CD4-positive, alpha-beta T cell treated with Interleukin-21 for 1 hour (primary cell): Measurements from ENCODE around the gene MAPKAP1.
A peak's percentile ranks its signal among the peaks of the same experiment; 100 is the strongest.

Experiments used
- DNase-seq: peaks from one replicate; pipeline ENCODE4 v3.0.0-alpha.2; 2020

The MAPKAP1 gene

DNA sequence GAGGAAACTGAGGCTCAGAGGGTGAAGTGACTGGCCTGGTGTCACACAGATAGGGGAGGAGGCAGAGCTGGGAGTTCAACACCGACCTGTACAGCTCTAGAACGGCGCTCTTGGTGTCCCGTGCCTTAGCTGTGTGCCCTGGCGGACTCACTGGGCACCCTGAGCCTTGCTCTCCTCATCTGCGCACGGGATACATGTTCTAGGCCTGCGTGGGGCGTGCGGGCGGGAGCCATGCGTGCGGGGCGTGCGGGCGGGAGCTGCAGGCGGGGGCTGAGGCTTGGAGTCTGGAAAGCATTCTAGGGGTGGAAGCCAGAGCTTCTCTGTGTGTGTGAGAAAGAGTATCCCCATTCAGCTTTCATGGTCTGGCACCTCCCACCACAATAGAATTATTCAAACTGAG lies 280.1 kb downstream of the MAPKAP1 start:
- no peak for DNase-seq

DNA sequence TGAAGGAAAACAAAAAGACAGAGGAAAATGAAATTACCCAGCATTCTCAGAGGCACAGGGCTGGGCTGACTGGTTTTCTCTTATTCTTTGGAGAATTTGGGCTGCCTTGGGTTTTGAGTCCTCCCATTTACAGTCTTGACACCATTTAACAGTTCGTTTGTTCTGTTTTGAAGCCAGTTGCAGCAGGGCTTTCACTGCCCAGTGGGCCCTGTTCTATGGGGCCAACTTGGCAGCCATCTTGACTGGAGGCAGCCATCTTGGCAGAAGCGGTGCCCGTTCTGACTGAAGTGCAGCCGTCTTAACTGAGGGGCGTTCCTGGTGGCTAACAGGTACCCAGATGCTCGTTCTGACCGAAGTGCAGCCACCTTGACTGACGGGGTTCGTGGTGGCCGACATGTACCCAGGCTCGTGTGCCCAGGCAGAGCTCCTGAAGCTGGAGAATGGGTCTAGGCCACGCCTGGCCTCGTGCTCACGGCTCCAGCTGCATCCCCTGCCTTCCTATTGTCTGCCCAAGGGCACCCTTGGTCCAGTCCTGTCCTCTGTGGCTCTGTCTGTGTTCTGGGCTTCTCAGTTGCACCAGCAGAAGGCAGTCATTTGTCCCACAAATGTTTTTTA lies 281.0 kb downstream of the MAPKAP1 start:
- DNase-seq: no peak

DNA sequence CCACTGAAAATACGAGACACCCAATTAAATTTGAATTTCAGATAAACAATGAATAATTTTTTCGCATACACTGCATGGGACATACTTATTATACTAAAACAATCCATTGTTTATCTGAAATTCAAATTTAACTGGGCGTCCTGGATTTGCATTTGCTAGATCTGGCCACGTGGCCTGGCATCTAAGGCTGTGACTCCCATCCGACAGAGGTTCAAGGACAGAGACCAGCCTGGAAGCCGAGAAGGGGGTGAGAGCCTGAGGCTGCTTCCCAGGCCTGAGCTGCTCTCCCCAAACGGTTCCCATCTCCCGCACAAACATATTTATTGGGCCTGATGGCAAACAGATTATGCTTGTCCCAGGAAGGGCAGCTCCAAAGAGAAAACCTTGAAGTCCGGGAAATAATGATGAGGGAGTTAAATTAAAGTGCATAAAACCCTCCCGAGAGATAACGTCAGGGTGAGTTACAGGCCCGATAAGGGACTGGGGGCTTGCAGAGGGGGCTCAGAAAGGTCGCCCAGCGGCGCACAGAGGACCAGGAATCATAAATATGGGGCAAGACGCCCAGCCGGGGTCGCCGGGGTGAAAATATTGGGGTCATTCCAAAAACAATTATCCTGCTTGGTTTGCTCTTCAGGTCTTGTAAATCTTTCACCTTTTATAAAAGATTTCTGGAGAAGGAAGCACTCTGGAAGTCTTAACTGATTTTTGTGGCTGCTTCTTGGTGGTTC lies 281.7 kb downstream of the MAPKAP1 start:
- no peak for DNase-seq

DNA sequence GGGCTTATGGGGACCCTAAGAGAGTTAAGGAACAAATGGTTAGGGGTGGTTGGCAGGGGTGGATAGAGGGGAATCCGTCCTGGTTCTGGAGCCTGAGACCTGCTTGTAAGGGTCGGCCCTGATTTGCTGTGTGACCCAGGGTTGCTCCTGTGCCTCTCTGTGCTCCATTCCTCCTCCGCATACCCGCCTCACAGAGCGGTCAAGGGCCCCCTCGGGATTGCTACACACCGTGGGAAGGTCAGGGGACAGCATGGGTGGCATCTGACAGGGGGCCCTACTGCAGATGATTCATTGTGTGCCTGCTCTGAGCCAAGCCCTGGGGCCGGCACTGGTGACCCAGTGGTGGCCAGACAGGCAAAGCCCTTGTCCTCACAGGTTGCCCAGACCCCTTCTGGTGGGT lies 283.0 kb downstream of the MAPKAP1 start:
- no peak for DNase-seq

DNA sequence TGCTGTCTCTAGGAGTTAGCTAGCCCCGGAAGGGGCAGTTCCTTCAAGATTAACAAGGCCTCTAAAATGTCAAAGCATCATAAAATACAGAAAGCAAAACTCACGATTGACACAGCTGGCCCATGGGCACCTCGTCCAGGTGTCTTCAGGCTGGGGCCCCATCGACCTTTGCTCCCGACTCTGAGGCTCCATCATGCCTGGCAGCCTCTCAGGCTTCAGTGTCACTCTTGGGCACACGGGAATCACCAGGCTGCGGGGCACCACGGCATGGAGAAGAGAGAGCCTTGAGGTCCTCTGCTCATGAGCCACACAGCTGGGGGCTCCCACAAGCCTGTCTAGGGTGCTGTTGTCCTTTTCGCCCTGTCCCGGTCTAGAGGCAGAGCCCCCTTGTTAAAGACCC lies 284.2 kb downstream of the MAPKAP1 start:
- DNase-seq: no peak

DNA sequence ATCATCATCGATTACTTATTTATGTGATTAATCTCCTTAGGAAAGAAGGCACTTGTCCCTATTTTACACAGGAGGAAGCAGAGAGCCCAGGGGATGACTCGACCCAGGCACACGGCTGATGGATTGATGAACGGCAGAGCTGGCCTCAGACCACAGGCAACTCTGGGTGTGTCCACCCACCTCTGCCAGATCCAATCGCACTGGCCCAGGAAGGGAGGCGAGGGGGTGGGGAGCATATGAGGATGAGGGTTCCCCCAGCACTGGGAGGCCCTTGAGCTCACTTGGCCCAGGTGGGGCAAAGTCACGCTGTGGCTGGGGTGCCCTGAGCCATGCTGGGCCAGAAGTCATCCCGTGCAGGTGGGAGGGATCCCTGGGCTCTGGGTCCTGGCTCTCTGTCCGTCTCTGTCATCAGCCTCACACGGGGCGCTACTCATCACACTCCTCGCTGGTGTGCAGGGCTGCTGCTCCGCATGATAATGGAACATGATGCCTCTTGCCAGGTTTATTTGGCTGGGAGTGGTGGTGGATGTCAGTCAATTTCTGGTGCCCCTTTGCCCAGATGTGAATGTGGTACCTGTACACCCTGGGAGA lies 285.3 kb downstream of the MAPKAP1 start:
- no peak for DNase-seq

DNA sequence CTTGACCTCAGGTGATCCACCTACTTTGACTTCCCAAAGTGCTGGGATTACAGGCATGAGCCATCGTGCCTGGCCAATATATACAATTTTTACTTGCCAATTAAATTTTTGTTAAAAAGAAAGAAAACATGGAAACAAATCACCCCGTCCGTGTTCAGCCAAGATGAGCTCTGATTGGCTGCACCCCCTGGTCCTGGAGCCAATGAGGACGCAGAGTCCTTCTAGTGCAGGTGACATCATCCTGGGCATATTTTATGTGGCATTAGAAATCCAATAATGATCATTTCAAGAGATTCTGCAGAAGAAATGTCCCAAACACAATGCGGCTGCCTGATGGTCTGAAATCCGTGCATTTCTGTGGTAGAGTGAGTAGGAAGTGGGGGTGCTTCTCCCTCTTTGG lies 285.8 kb downstream of the MAPKAP1 start:
- no peak for DNase-seq

DNA sequence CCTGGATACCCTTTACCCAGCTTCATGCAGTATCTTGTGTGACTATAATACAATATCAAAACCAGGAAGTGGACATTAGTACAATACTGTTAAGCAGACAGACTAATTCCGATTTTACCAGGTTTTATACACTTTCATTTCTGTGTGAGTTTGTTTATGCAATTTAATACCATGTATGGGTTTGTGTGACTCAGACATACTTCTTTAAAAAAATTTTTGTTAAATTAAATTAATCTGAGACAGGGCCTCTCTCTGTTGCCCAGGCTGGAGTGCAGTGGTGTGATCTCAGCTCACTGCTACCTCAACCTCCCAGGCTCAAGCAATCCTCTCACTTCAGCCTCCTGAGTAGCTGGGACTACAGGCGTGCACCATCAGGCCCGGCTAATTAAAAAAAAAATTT lies 288.6 kb downstream of the MAPKAP1 start:
- DNase-seq: no peak

DNA sequence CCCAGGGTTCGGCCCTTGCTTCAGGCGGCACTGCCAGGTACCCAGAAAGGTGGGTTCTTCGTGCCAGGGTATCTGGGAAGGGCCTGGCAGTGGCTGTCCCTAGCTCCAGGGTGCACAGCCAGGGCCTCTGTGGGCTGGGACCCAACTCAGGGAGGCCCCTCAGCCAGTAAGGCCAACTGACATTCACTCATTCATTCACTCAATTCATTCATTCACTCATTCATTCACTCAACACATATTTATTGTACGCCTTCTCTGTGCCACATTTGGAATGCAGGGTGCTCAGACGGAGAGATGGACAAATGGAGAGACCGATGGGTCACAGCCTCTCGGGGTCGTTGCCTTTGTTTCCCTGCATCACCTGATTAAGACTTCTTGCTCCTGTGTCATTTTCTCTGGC lies 290.5 kb downstream of the MAPKAP1 start:
- DNase-seq: no peak

DNA sequence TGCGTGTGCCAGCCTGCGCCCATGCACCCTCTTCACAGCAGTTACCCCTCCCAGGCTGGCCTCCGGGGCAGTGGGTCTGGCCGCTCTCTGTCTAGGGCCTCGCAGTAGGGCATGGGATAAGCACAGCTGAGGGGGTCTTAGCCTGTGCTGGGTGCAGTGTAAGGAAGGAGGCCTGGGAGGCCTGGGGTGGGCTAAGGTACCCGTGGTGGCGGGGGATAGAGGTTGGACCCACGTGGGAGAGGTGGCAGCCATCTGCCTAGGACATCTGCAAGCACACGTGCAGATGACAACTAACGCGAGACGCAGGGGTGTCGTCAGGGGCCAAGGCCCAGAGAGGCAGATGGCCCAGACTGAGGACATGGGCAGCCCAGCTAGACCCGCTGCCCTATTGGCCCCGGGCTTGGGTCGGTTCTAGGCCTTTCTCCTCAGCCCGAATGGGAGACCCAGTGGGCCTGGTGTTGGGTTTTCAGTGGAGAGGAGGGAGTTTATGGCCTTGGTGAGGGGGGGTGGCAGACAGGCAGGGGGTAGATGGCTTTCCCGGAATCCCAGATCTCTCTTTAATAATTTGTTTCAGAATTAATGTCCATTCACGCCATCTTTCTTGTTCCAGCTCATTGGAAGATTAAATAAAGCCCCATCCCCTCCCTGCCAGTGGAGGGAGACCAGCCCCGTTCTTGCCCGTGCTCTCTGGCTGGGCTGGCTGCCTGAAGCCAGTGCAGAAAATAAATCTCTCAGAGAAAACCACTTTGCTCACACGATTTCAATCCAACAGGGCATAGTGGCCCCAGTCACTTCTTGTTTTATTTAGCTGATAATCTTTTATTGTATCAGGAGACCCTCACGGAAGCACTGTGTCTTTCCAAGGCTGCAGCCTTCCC lies 291.2 kb downstream of the MAPKAP1 start:
- no peak for DNase-seq

DNA sequence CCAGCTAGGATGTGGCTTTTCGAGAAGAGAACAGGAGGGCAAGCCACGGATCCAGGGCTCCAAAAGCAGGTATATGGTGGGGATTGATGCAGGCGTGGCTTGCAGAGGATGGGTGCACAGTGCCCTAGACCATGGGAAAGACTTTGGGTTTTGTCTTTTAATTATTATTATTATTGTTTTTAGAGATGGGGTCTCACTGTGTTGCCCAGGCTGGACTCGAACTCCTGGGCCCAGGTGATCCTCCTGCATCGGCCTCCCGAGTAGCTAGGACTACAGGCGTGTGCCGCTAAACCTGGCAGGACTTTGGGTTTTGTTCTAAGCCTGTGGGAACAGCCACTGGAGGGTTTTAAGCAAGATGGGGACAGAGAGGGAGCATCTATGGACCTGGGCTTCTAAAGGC lies 293.4 kb downstream of the MAPKAP1 start:
- no peak for DNase-seq

DNA sequence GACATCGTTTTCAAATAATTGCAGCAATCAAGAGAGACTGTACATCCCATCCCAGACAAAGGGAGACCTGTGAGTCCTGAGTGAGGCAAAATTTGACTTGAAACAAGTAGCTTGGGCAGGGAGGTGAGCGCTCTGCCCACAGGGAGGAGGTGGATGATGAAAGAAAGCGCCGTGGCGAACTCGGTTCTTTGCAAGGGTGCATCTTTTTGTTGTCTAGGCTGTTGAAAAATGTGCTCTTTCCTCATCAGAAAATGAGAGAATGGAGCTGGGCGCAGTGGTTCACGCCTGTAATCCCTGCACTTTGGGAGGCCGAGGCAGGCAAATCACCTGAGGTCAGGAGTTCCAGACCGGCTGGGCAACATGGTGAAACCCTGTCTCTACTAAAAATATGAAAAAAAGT lies 294.8 kb downstream of the MAPKAP1 start:
- DNase-seq: no peak

DNA sequence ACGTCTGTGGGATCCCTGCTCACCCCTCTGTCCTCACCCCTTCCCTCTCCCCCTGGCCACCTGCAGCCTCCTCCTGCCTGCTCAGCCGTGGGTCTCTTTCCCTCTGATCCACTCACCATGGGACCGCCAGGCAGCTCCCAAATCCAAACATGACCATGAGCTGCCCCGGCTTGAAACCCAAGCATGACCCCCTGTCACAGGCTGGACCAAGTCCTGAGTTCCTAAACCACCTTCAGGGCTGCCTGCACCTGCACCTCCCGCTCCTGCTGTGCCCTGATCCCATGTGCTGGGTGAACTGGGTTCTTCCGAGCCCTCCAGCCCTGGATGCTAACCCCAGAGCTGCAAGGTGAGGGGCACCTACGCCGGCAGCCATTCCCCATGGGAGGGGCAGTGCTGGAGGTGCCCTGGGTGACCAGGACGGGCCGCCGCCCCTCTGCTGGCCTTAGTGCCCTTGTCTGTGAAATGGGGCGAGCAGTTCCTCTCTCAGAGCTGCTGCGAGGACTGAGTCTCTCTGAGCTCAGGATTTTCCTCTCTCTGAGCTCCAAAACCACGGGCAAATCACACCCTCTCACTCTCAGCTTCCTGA lies 295.7 kb downstream of the MAPKAP1 start:
- no peak for DNase-seq

DNA sequence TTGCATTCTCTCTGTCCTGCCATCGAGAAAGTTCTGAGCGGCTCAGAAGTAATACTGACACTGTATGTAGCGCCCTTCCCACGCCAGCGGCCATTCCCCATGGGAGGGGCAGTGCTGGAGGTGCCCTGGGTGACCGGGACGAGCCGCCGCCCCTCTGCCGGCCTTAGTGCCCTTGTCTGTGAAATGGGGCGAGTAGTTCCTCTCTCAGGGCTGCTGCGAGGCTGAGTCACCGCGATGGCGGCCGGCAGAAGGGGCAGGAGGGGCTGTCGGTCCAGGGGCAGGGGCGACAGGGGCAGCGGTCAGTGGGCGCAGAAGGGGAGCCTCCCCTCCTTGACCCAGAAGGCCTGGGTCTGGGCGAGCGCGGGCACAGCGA lies 296.5 kb downstream of the MAPKAP1 start:
- no peak for DNase-seq

DNA sequence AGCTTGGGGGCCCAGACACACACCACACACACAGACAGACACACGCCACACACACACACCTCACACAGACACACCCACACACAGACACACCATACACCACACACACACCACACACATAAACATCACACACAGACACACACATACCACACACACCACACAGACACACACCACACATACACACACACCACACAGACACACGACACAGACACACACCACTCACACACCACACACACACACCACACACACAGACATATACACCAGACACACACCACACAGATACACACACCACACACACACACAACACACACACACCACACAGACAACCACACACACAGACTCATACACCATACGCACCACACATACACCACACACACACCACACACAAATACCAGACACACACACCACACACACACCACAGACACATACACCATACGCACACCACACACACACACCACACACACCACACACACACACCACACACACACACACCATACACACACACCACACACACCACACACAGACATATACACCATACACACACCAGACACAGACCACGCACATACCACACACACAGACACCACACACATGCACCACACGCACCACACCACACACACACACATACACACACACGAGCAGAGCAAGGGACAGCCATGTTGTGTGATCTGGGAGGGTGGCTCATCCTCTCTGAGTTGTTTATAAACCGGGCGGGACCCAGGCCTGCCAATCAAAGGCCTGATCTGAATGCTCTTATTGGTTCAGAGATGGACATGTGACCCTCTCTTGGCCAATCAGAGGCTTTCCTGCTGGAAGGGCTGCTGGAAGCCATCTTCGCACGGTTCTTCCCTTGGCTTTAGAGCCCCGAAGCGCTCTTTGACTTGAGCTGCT lies 297.1 kb downstream of the MAPKAP1 start:
- peak; percentile 68 for DNase-seq

DNA sequence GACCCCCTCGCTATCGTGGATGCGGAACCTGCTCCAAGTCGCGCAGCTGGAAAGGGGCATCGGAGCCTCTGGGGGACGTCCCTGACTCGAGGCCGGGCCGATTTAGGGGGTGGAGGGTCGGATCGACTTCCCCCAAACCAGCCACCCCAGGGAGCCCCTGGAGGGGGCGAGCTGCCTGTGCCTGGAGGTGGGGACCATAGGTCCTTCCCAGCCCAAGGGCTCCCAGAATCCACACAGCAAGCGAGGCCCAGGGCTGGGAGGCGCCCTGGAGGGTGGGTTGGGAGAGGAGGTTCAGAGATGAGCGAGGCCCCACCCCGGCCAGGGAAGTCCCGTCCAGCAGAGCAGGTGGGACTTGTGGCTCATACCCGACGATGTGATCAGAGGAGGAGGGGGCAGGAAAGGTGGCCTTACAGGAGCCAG lies 297.8 kb downstream of the MAPKAP1 start:
- no peak for DNase-seq

DNA sequence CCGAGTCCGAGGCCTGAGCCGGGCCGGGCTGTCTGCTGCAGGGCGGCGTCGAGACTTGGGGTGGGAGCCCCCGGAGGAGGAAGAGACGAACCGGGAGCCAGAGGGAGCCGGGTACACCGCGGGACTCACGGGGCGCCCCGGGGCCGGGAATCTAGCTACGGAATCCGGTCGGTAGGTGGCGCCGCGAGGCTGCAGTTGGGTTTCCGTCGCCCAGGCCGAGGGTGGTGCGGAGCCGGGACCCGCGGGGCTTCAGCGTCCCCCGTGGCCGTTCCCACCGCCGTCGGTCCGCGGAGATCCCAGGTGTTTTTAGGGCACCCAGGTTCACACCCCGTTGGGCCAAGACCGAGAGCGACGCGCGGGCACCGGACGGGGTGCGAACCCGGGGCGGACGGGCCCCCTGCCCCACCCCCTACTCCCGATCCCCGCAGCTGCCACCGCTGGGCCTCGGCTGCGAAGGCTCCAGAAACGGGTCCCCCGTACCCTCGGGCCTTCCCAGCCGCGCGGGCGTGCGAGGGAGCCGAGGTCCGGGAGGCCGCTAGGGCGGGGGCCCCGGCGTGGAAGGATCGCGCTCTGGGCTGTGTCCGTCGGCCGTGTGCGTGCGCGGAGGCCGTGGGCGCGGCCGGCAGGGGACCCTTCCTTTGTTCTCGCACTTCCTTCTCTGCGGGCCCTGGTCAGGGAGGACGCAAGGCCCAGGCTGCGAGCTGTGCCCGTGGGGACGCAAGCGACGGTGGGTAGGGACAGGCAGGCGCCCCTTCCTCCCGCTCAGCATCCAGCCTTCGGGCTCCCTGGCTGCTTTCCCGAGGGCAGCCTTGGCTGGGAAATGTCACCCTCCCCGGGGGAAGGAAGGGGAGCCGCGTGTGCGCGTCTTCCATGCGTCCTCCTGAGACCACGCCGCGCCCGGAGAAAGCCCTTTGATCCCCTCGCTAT lies 298.8 kb downstream of the MAPKAP1 start:
- peak; percentile 68 for DNase-seq

DNA sequence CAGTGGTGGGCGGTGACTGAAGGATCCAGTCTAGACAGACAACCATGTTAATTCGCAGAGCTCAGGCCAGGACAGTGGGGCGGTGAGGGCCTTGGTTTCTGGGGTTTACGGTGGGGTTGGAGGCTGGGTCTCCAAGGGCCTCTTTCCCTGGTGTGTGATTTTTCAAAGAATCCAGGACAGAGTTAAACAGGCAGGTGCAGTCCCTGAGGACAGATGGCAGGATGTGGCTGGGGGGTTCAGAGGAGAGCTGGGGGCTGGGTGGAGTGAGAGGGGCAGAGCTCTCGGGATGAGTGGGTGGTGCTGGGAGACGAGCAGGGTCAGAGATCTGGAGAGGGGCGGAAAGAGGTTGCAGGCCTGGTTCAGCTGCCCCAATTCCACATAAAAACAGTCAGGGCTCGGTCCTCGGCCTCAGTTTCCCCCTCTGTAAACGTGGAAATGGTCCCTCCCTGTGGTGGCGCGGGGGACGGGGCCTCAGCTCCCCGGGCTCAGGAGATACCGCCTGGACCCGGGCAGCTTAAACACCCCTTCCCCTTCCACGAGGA lies 299.5 kb downstream of the MAPKAP1 start:
- no peak for DNase-seq

DNA sequence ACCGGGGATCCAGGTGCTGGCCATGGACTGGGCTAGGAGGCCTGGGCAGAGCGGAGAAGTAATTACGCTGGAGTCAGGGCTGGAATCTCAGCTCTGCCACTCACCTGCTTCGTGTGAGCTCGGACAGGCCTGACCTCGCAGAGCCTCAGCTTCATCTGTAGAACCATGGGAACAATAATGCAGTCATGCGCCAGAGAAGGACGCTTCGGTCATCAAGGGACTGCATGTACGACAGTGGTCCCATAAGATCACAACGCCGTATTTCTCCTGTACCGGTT lies 300.3 kb downstream of the MAPKAP1 start:
- DNase-seq: no peak

DNA sequence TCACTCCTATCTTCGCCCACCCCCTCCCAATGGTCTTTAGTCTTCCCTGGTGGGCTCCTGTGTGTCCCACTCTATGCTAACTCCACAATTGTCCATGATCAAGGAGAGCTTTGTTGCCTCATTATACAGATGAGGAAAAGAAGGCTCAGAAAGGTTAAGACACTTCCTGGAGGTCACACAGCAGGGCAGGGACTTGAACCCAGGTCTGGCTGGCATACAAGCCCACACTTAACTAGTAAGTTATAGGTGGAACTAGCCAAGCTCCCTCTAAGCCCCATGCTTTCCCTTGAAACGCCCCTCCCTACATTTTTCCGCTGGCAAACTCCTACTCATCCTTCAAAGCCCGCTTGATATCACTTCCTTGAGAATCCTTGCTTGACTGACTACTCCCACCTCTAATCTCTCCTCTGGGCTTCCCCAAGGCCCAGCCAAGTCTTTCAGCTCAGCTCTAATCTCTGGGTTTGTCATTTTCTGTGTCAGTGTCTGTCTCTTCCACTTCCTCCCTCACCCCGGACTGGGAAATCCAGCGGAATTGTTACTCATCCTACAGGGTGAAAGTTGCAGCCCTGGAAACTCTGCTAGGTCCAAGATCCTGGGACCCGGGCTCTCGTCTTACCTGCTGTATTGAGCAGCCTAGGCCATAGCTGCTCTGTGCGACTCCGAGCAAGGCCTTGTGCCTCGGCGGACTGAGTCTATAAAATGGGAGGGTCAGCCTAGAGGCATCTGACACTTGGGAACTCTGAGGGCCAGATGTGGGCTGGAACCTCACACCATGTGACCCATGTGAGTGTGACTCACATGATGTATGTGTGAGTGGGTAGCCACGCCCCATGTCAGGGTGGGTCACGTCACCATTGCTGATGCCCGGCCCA lies 300.8 kb downstream of the MAPKAP1 start:
- no peak for DNase-seq
